Left kidney (tissue), 8 donors: Measurements from ENCODE around the gene PGLYRP4. TPM values are rescaled to one million over a fixed set of nuclear protein-coding genes. Genes with fewer than 3 reads are reported as not detected.

Source experiments
- DNase-seq: peaks from one replicate; pipeline ENCODE4 v3.0.0-alpha.2; 2013
- long read RNA-seq, 8 donors: transcript quantifications; one replicate each; lab custom pipeline, GENCODE V29; 2026
- polyA plus RNA-seq: library from polyadenylated mRNA; unstranded; fragments of 120-200 nt; gene quantifications from one replicate; pipeline ENCODE4 v1.2.1, GENCODE V29; 2013; ENCODE audit not compliant: insufficient read length

PGLYRP4 gene, protein sequence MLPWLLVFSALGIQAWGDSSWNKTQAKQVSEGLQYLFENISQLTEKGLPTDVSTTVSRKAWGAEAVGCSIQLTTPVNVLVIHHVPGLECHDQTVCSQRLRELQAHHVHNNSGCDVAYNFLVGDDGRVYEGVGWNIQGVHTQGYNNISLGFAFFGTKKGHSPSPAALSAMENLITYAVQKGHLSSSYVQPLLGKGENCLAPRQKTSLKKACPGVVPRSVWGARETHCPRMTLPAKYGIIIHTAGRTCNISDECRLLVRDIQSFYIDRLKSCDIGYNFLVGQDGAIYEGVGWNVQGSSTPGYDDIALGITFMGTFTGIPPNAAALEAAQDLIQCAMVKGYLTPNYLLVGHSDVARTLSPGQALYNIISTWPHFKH
- not detected for polyA plus RNA-seq
- long read RNA-seq, donor 1: 0 reads
- long read RNA-seq, donor 2: 0 reads
- long read RNA-seq, donor 3: 0 reads
- long read RNA-seq, donor 4: 0 reads
- long read RNA-seq, donor 5: 0 reads
- long read RNA-seq, donor 6: 0 reads
- long read RNA-seq, donor 7: 0 reads
- long read RNA-seq, donor 8: 0 reads

- no peak for DNase-seq
These were observed at the start of gene PGLYRP4 for GRCh38 chr1:153348511-153349362. Gene PGLYRP4 (minus strand): TSS chr1:153348841. CDS start chr1:153347932, 909 bp downstream.

GRCh38 chr1:153397924-153398651 is 49.4 kb upstream of the PGLYRP4 start:
- no peak for DNase-seq

DNA sequence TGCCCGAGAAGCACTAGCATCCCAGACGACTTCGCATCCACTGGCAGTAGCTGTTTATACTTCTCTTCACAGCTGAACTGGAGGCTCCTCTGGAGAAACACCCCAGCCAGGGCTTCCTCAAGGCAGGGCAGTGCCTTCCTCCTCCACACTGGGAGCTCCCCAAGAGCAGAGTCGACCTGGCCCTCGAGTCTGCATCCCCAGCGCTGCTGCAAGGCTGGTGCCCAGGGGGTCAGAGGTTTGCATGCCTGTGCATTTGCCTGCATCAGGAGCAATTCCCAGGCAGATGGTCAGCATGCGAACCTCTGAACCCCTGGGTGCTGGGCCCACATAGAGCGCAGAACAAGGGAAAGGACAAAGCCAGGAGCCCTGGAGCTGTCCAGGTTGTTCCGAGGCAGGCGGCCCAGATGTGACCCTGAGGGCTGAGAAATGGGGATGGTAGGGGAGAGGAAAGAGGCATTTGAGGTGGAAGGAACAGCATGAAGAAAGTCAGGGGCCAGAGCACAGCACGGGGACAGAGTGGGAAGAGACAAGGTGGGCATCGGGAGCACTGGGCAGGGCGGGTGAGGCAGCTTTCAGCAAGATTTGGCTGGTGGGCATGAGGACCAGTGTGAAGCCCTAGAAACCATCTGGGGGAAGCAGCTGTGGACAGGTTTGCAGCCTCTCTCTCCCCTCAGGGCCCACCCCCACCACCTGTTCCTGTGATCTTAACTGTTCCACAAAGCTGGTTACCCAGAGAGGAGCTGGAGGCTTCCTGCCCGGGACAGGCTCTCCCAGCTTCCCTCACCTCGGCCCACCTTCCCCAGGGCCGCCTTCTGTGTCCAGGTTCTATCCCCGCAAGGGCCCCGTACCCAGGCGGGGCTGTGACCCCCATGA is 48.6 kb upstream of the PGLYRP4 start:
- no peak for DNase-seq

DNA sequence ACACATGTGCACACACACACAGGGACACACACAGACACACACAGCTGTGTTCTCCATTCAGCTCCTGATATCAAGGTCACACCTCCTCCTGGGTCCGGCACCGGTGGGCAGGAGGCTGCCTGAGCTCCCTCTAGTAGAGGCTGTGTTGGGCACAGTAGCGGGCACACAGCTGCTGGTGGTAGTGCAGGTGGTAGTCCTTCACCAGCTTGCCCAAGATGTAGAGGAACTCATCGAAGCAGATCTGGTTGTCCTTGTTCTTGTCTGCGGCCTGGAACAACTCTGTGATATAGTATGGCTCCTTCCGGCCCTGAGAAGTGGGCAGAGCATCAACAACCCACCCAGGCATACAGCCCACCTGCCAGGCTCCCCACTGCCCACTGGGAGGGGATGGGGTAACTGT is 47.8 kb upstream of the PGLYRP4 start:
- DNase-seq: no peak

GRCh38 chr1:153395776-153396175 is 47.1 kb upstream of the PGLYRP4 start:
- no peak for DNase-seq

DNA sequence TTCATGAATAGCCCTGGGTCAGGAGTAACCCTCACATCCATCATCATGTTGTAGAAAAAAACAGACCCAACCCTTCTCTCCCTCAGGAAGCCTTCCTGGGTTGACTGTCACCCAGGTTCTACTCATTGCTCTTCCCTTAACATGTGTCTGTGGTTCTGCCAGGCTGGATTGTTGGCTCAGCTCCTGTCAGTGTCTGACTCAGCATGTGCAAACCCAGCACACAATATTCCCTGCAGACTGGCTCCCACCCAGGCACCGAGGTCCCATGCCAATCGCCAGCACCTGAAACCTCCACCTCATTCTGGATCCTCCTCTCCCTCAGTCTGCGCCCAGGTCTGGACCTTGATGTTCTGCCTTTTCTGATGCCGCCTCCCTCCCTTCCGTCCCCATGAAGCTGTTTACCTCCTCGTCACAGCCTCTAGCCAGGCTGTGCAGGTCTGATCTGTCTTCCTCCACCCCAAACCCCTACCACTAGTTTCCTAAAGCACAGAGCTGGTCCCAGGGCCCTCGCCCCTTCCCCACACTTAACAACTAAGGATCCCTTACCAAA is 46.6 kb upstream of the PGLYRP4 start:
- no peak for DNase-seq

- no peak for DNase-seq
These were observed 45.8 kb upstream of the PGLYRP4 start for GRCh38 chr1:153394391-153394790.

DNA sequence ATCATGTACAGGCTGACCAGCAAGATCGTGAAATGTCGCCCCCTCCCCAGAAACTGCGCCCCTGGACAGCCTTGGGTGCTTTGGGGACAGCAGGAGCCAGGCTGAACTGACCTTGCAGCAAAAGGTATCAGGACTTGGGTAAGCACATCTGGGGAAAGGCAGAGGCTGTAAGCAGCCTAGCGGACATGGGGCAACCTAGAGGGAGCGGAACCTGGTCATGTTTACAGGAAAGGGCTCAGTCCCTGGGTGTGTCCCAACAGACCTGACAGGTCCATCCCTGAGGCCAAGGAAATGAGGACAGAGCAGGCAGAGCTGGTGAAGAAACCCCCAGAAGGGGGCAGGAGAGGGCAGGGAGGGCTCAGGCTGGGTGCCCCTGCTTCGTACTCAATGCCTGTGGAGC is 45.3 kb upstream of the PGLYRP4 start:
- no peak for DNase-seq

GRCh38 chr1:153392822-153393221 is 44.2 kb upstream of the PGLYRP4 start:
- no peak for DNase-seq

GRCh38 chr1:153392258-153392657 is 43.6 kb upstream of the PGLYRP4 start:
- DNase-seq: no peak

DNA sequence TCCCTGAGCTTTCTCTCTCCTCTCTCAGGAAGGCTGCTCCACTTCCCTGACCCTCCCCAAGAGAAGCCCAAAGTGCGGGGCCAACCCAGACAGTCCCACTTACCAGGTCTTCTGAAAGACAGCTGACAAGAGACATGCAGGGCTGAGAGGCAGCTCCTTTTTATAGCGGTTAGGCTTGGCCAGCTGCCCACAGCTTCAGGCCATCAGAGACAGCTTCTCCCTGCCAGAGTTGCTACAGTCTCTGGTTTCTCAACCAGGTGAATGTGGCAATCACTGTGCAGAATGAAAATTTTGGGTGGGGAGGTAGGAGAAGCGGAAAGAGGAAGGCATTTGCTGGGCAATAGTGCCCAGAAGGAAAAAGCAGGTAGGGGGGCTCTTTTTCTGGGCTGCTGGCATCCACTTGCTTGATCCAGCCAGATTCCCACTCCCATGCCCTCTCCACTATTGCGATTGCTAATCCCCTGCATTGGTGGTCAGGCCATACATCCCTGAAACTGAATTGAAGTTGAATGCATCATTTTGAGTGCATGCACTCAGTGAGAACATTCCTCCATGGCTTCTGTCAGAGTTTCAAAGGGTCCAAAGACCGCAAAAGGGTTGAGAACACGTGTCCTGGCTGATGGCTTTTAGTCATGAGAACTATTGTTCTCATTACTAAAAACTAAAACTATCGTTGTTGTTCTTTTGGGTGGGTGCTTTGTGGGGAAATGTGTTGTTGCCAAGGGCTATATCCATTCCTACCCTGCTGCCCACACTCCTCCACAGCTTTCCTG is 42.5 kb upstream of the PGLYRP4 start, which contains the start of gene S100A8:
TSS of gene S100A8 (minus strand) at position 136 of the 773 bp plus-strand sequence. CDS start 538 bp downstream, outside the sequence.
- no peak for DNase-seq

DNA sequence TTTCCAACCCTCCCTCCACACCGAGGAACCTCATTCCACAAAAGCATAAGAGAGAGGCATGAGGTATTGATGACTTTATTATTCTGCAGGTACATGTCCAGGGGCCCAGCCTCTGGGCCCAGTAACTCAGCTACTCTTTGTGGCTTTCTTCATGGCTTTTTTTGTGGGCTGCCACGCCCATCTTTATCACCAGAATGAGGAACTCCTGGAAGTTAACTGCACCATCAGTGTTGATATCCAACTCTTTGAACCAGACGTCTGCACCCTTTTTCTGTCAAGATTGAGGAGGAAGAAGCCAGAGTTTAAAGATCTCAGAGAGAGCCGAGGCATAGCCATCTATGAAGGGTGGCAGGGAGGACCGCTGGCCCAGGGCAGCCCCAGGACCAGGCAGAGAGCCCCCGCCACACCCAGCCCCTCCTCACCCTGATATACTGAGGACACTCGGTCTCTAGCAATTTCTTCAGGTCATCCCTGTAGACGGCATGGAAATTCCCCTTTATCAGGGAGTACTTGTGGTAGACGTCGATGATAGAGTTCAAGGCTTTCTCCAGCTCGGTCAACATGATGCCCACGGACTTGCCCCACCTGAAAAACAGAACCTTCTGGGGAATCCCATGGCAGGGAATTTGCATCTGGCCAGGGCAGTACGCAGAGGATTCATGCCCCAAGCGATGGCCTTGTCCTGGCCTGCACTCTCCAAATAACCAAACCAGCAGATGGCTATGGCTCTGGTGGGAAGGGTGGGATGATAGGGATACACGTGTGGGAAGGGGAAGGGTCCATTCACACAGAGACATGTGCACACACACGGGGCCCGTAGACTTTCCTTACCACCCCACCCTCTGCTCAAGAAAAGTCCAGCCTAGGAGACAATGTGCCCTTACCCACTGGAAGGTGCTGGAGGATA is 41.6 kb upstream of the PGLYRP4 start:
- no peak for DNase-seq

- no peak for DNase-seq
These were observed 40.8 kb upstream of the PGLYRP4 start for GRCh38 chr1:153389401-153389800.

DNA sequence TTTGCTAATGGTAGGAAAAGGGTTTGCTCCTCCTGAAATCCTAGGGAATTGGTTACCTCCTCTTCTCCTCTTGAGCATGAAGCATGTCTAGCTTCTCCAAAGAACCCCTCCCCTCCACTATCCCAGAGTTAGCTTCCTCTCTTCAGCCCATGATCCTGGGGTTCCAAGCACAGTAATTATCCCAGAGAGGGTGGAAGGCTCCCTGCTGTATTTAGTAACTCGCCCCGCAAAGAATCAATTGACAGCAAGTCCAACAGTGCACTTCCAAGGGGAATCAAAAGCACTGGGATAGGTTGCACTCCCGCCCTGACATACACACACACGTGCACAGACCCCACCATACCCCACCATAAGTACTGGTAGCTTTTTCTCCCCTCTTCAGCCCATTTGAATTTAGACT is 39.1 kb upstream of the PGLYRP4 start:
- no peak for DNase-seq

- DNase-seq: no peak
These were observed 38.4 kb upstream of the PGLYRP4 start for GRCh38 chr1:153387001-153387400.

GRCh38 chr1:153386500-153386901 is 37.9 kb upstream of the PGLYRP4 start:
- no peak for DNase-seq

- no peak for DNase-seq
These were observed 36.4 kb upstream of the PGLYRP4 start for GRCh38 chr1:153384958-153385580.

- DNase-seq: no peak
These were observed 32.1 kb upstream of the PGLYRP4 start for GRCh38 chr1:153380711-153381110.
